GM21576 (cell line): ENCODE data around the gene CCNL2.
"Not testable (repeated sequence)": the region's sequence is repeated elsewhere in the genome, so short reads cannot be mapped to it uniquely, and the experiment has no call there.

Experiments
- ATAC-seq: cut with Tn5 transposase; IDR thresholded peaks from one replicate; pipeline ENCODE4 v1.9.1; 2021; ENCODE audit warnings: mild to moderate bottlenecking, moderate library complexity; ENCODE audit not compliant: unreplicated experiment

The CCNL2 gene

GRCh38 chr1:1399187-1399871 is at the start of gene CCNL2:
Gene CCNL2 (minus strand): TSS chr1:1399335. CDS start chr1:1399306, 29 bp downstream.
- ATAC-seq: peak; percentile 91

- not testable (repeated sequence) for ATAC-seq
These were observed 47.5 kb upstream of the CCNL2 start for GRCh38 chr1:1446631-1447030.

GRCh38 chr1:1442069-1442770 is 43.1 kb upstream of the CCNL2 start:
- ATAC-seq: no peak

GRCh38 chr1:1441002-1441888 is 42.1 kb upstream of the CCNL2 start:
- ATAC-seq: no peak

GRCh38 chr1:1440262-1441001 is 41.3 kb upstream of the CCNL2 start:
- no peak for ATAC-seq

GRCh38 chr1:1439546-1440261 is 40.6 kb upstream of the CCNL2 start:
- no peak for ATAC-seq

GRCh38 chr1:1438531-1439381 is 39.6 kb upstream of the CCNL2 start:
- ATAC-seq: no peak

- ATAC-seq: no peak
These were observed 38.8 kb upstream of the CCNL2 start for GRCh38 chr1:1437904-1438376.

- no peak for ATAC-seq
These were observed 38.1 kb upstream of the CCNL2 start for GRCh38 chr1:1437033-1437903.

GRCh38 chr1:1436630-1437032 is 37.5 kb upstream of the CCNL2 start:
- no peak for ATAC-seq

- ATAC-seq: no peak
These were observed 36.9 kb upstream of the CCNL2 start for GRCh38 chr1:1435911-1436629.

- no peak for ATAC-seq
These were observed 36.2 kb upstream of the CCNL2 start, which contains the start of gene VWA1 for GRCh38 chr1:1435106-1435903. Gene VWA1 (plus strand): TSS chr1:1435690. CDS start chr1:1435749, 59 bp downstream.

- no peak for ATAC-seq
These were observed 35.6 kb upstream of the CCNL2 start for GRCh38 chr1:1434824-1435105.

GRCh38 chr1:1434131-1434823 is 35.1 kb upstream of the CCNL2 start:
- no peak for ATAC-seq

- no peak for ATAC-seq
These were observed 34.6 kb upstream of the CCNL2 start for GRCh38 chr1:1433804-1434130.
